ENCODE data around the gene FRMD1.

DNA sequence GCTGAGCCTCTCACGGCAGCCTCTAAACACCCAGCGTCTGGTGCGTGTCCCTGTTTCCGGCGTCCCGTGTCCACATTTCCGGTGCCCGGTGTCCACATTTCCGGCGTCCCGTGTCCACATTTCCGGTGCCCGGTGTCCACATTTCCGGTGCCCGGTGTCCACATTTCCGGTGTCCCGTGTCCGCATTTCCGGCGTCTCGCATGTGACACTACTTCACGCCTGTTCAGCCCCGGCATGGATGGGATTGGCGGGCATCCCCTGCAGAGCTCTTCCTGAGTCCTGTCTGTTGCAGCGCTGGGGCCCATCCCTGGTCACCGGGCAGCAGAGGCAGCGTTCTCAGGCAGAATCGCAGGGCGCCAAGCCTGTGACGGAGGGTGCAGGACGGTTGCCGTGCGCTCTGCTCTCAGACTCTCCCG, 3.2 kb downstream of the FRMD1 start:
- TF ChIP-seq ATF3 (IDR thresholded peaks at IDR 0.05) = no peak
- TF ChIP-seq EZH2 (IDR thresholded peaks at IDR 0.05) = no peak
- TF ChIP-seq, protein P1, sequence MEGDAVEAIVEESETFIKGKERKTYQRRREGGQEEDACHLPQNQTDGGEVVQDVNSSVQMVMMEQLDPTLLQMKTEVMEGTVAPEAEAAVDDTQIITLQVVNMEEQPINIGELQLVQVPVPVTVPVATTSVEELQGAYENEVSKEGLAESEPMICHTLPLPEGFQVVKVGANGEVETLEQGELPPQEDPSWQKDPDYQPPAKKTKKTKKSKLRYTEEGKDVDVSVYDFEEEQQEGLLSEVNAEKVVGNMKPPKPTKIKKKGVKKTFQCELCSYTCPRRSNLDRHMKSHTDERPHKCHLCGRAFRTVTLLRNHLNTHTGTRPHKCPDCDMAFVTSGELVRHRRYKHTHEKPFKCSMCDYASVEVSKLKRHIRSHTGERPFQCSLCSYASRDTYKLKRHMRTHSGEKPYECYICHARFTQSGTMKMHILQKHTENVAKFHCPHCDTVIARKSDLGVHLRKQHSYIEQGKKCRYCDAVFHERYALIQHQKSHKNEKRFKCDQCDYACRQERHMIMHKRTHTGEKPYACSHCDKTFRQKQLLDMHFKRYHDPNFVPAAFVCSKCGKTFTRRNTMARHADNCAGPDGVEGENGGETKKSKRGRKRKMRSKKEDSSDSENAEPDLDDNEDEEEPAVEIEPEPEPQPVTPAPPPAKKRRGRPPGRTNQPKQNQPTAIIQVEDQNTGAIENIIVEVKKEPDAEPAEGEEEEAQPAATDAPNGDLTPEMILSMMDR (IDR thresholded peaks at IDR 0.05 in 2 of 3, conservative IDR thresholded peaks at IDR 0.05 in 1 of 3; ENCODE audit: borderline replicate concordance in 1 of 3, insufficient read depth in 1 of 3, low read depth in 2 of 3, low read length in 2 of 3) = no peak
- no peak for TF ChIP-seq POLR2AphosphoS5 (IDR thresholded peaks at IDR 0.05; ENCODE audit: low read depth, low read length)
- no peak for TF ChIP-seq EZH2phosphoT487 (IDR thresholded peaks at IDR 0.05; ENCODE audit: borderline replicate concordance)
- TF ChIP-seq RAD21 (IDR thresholded peaks at IDR 0.05; ENCODE audit: low read depth) = no peak
- TF ChIP-seq, protein P2, sequence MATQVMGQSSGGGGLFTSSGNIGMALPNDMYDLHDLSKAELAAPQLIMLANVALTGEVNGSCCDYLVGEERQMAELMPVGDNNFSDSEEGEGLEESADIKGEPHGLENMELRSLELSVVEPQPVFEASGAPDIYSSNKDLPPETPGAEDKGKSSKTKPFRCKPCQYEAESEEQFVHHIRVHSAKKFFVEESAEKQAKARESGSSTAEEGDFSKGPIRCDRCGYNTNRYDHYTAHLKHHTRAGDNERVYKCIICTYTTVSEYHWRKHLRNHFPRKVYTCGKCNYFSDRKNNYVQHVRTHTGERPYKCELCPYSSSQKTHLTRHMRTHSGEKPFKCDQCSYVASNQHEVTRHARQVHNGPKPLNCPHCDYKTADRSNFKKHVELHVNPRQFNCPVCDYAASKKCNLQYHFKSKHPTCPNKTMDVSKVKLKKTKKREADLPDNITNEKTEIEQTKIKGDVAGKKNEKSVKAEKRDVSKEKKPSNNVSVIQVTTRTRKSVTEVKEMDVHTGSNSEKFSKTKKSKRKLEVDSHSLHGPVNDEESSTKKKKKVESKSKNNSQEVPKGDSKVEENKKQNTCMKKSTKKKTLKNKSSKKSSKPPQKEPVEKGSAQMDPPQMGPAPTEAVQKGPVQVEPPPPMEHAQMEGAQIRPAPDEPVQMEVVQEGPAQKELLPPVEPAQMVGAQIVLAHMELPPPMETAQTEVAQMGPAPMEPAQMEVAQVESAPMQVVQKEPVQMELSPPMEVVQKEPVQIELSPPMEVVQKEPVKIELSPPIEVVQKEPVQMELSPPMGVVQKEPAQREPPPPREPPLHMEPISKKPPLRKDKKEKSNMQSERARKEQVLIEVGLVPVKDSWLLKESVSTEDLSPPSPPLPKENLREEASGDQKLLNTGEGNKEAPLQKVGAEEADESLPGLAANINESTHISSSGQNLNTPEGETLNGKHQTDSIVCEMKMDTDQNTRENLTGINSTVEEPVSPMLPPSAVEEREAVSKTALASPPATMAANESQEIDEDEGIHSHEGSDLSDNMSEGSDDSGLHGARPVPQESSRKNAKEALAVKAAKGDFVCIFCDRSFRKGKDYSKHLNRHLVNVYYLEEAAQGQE (IDR thresholded peaks at IDR 0.05; ENCODE audit: low read depth) = no peak

Data from HCT116 (cell line).